ENCODE results near the gene KIF15.
"Not testable (repeated sequence)": the region's sequence is repeated elsewhere in the genome, so short reads cannot be mapped to it uniquely, and the experiment has no call there.

Gene KIF15

GRCh38 chr3:44845528-44846520, 84.2 kb downstream of the KIF15 start:
- no peaks in the 10 kb centered on the region for H3K27me3 Mint-ChIP-seq
- H3K4me3 Mint-ChIP-seq, result no peak overlapping the region
- H3K36me3 Mint-ChIP-seq, result peaks cover 24% of the 10 kb centered on the region
- no peaks in the 10 kb centered on the region for H3K4me1 Mint-ChIP-seq
- no peak for ATAC-seq
- no peaks in the 10 kb centered on the region for H3K9me3 Mint-ChIP-seq
- H3K27ac Mint-ChIP-seq, result no peak overlapping the region

DNA sequence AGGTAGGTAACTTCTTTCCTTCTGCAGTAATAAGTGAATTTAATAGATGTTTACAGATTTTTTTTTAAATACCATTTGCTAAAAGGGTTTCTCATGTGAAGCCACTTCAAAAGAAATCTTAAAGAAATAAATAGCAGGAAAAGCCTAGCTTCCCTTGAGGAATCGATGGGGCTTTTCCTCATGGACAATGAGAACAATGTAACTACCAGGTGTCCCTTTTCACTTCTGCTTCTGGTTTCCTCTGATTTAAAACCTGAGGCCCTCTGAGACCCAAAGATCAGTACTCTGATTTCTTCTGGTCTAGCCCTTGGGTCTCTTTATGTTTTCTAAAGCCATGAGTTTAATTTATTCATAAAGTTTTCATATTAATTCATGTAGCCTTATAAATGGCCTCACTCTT, 87.0 kb downstream of the KIF15 start:
- Mint-ChIP-seq H3K4me3 (no peak overlapping the region), H3K27me3 (no peaks in the 10 kb centered on the region), H3K27ac (no peak overlapping the region), H3K36me3 (peaks cover 20% of the 10 kb centered on the region), H3K4me1 (no peaks in the 10 kb centered on the region), H3K9me3 (no peaks in the 10 kb centered on the region)
- ATAC-seq, result no peak

- H3K4me1 Mint-ChIP-seq, H3K36me3 Mint-ChIP-seq, H3K27me3 Mint-ChIP-seq, H3K9me3 Mint-ChIP-seq, ATAC-seq, H3K27ac Mint-ChIP-seq, H3K4me3 Mint-ChIP-seq: not testable (repeated sequence)
Observed at GRCh38 chr3:44856663-44857062, 95.1 kb downstream of the KIF15 start.

DNA sequence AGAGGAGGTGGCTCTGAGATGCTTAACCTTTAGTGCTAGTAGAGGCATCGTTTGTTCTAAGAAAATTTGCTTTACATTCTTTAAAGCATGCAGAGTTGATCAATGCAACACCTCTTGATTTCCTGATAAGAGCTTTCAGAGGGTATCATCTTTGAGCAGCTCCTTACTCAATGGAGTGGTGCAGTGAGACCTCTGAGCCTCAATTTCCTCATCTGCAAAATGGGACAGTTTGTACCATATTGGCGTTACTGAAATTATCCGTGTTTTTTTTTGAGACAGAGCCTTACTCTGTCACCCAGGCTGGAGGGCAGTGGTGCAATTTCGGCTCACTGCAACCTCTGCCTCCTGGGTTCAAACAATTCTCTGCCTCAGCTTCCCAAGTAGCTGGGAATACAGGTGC, 98.5 kb downstream of the KIF15 start:
- H3K27me3 Mint-ChIP-seq, result no peaks in the 10 kb centered on the region
- H3K36me3 Mint-ChIP-seq, result no peaks in the 10 kb centered on the region
- no peak overlapping the region for H3K27ac Mint-ChIP-seq
- H3K9me3 Mint-ChIP-seq, result no peaks in the 10 kb centered on the region
- ATAC-seq, result no peak
- H3K4me3 Mint-ChIP-seq, result no peak overlapping the region
- peaks cover 26% of the 10 kb centered on the region for H3K4me1 Mint-ChIP-seq

GRCh38 chr3:44861412-44862225, 100.0 kb downstream of the KIF15 start, which contains the start of gene TMEM42:
Gene TMEM42 (plus strand): TSS chr3:44861912. CDS start chr3:44861925, 13 bp downstream.
- no peaks in the 10 kb centered on the region for H3K27me3 Mint-ChIP-seq
- no peaks in the 10 kb centered on the region for H3K9me3 Mint-ChIP-seq
- peak; percentile 98 for ATAC-seq
- peaks cover 6% of the 10 kb centered on the region for H3K36me3 Mint-ChIP-seq
- peak within 1 kb of the TSS; percentile 85 for H3K27ac Mint-ChIP-seq
- peak within 1 kb of the TSS; percentile 90 for H3K4me3 Mint-ChIP-seq
- peaks cover 28% of the 10 kb centered on the region for H3K4me1 Mint-ChIP-seq

DNA sequence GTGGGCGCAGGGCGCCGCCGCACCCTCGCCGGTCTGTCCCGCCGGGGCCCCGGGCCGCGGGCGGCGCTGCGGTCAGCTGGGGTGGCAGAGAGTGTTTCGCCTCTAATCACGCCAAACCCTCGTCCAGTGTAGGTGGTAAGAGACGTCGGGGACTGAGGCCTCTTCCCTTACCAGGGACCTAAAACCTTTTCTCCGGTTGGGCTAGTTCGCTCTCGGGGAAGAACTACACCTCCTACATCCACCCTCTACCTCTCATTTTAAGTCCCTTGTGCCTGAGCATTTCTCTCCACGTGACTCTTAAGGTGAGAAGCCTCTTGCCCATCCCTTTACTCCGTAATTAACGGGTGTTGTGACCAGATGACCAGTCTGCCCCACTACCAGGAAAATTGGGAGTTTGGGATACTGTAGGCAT, 100.6 kb downstream of the KIF15 start:
- Mint-ChIP-seq H3K27ac (peak overlapping the region; percentile 85), H3K36me3 (peaks cover 12% of the 10 kb centered on the region), H3K9me3 (no peaks in the 10 kb centered on the region), H3K4me1 (peaks cover 34% of the 10 kb centered on the region), H3K27me3 (no peaks in the 10 kb centered on the region), H3K4me3 (peak overlapping the region; percentile 79)
- peak; percentile 60 for ATAC-seq

DNA sequence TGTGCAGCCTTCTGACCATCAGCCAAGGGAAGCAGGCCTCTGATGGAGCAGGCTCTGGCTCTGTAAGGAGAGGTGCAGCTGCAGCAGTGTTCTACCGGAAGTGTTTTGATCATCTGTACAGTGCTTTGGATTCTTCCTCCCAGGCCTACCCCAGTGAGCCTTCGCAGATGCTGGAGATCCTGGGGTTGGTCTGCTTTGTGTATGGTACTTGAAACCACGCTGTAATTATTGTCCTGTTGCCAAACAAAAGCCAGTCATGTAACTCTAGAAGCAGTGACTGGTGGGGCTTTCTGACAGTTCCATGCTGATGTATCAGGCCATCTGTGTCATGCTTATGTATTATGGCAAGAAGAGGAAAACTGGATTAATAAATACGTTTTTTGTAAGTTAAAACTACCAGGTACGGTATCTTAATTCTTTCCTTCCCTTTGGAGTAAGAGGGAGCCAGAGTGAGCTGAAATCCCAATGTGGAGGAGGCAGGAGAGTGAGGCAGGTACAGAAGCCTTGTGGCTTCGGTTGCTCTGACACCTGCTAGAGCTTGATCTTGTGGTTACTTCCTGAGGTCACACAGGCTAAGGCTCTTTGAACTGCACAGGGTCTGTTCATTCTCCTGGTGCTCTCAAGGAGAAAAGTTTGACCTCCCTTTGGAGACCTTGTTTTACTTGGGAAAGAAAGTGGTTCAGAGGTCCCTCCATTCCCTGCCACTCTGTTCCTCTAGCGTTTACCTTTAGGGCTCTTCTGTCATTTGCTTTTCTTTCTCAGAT, 103.9 kb downstream of the KIF15 start:
- Mint-ChIP-seq H3K36me3 (peaks cover 20% of the 10 kb centered on the region), H3K9me3 (peaks cover 3% of the 10 kb centered on the region), H3K4me3 (no peak overlapping the region), H3K4me1 (peaks cover 36% of the 10 kb centered on the region), H3K27me3 (no peaks in the 10 kb centered on the region), H3K27ac (no peak overlapping the region)
- ATAC-seq, result no peak

DNA sequence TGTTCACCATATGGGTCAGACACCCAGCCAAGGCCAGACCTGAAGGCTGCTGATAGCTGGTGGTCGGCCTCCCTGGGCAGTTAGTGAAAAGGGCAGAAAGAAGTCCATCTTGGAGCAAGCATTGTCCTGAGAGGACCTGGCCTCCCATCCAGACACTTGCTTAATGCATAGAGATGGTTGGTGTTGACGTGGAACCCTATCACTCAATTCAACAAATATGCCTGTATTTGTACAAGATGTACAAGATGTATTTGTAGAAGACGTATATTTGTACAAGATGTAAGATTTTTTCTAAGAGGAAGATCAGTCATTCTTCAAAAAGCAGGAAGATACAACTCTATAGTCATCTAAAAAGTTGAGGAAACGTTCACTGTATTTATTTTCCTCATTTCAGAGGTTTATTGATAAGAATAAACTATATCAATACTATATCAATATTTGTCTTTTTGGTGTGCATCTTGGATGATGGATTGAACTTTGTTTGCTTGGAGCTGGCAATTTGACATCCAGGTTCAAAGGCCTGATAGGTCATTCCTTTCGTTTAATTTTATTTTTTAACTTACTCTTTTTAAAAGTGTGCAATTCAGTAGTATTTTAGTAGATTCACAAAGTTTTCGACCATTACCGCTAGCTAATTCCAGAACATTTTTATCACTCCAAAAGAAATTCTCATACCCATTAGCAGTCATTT, 106.0 kb downstream of the KIF15 start:
- H3K4me3 Mint-ChIP-seq, result no peak overlapping the region
- H3K9me3 Mint-ChIP-seq, result peaks cover 3% of the 10 kb centered on the region
- peaks cover 20% of the 10 kb centered on the region for H3K36me3 Mint-ChIP-seq
- peaks cover 27% of the 10 kb centered on the region for H3K4me1 Mint-ChIP-seq
- no peak for ATAC-seq
- H3K27ac Mint-ChIP-seq, result no peak overlapping the region
- no peaks in the 10 kb centered on the region for H3K27me3 Mint-ChIP-seq

GRCh38 chr3:44870375-44871061, 108.9 kb downstream of the KIF15 start:
- ATAC-seq, result no peak
- Mint-ChIP-seq H3K9me3 (peaks cover 3% of the 10 kb centered on the region), H3K4me3 (no peak overlapping the region), H3K4me1 (peaks cover 9% of the 10 kb centered on the region), H3K36me3 (peaks cover 20% of the 10 kb centered on the region), H3K27ac (no peak overlapping the region), H3K27me3 (no peaks in the 10 kb centered on the region)

GRCh38 chr3:44874308-44874707, 112.7 kb downstream of the KIF15 start, which contains the start of gene TGM4:
Gene TGM4 (plus strand): TSS chr3:44874608. CDS start chr3:44874679, 71 bp downstream.
- no peaks in the 10 kb centered on the region for H3K4me1 Mint-ChIP-seq
- no peaks in the 10 kb centered on the region for H3K36me3 Mint-ChIP-seq
- no peak within 1 kb of the TSS for H3K27ac Mint-ChIP-seq
- H3K4me3 Mint-ChIP-seq, result no peak within 1 kb of the TSS
- H3K27me3 Mint-ChIP-seq, result no peaks in the 10 kb centered on the region
- H3K9me3 Mint-ChIP-seq, result no peaks in the 10 kb centered on the region
- no peak for ATAC-seq

DNA sequence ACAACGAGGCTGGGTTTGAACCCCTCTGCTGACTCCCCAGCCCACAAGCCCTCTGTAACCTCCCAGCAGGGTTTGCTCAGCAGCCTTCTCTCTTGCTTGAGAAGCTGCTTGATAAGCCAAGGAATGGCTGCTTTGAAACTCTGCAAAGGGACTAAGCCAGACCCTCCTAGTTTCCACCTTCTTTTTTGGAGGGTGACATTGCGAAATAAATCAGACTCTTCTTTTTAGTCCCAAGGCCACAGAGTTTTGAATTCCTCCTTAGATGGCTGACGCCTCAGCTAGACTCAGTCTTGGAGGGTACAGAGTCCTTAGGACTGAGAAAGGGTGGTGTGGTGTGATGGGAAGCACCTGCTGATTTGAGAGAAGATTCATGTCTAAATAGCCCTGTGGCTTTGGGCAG, 114.0 kb downstream of the KIF15 start:
- Mint-ChIP-seq H3K27me3 (no peaks in the 10 kb centered on the region), H3K4me1 (no peaks in the 10 kb centered on the region), H3K9me3 (no peaks in the 10 kb centered on the region), H3K4me3 (no peak overlapping the region), H3K27ac (no peak overlapping the region), H3K36me3 (no peaks in the 10 kb centered on the region)
- no peak for ATAC-seq

- Mint-ChIP-seq H3K9me3 (no peaks in the 10 kb centered on the region), H3K27ac (no peak overlapping the region), H3K4me3 (no peak overlapping the region), H3K36me3 (no peaks in the 10 kb centered on the region), H3K4me1 (no peaks in the 10 kb centered on the region), H3K27me3 (peaks cover 3% of the 10 kb centered on the region)
- ATAC-seq, result no peak
Observed at GRCh38 chr3:44877333-44877732, 115.7 kb downstream of the KIF15 start.

DNA sequence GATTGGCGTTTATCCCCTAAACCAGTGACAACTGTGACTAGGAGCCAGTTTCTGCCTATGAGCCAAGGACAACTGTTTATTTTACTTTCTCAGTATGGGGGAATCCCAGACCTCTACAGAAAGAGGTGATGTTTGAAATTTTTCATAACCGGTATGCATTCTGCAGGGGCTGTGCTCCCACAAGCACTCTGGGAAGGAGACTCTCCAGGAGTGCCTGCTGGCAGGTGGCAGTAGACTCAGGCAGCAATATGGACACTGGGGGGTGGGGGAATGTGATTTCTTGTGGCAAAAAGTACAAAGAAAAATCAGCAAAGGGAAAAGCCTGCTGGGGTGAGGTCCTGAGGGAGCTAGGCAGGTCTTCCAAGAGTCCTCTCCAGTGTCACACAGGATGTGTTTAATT, 118.7 kb downstream of the KIF15 start:
- no peaks in the 10 kb centered on the region for H3K36me3 Mint-ChIP-seq
- peaks cover 23% of the 10 kb centered on the region for H3K27me3 Mint-ChIP-seq
- no peak overlapping the region for H3K27ac Mint-ChIP-seq
- no peaks in the 10 kb centered on the region for H3K9me3 Mint-ChIP-seq
- H3K4me3 Mint-ChIP-seq, result no peak overlapping the region
- H3K4me1 Mint-ChIP-seq, result no peaks in the 10 kb centered on the region
- no peak for ATAC-seq

Measured in stimulated activated memory B cell treated with anti-CD40 and anti-IgM and Interleukin-4, amounts not matched to agents 10 μg/mL and 1 μg/mL and 100 μg/mL, for 72 hours (primary cell).